Smooth muscle cell (in vitro differentiated cells): Measurements from ENCODE around the gene AANAT. TPM values are rescaled to one million over a fixed set of nuclear protein-coding genes. Genes with fewer than 3 reads are reported as not detected.

ENCODE experiments used
- DNase-seq: peaks from one replicate; lab custom pipeline; 2025; ENCODE audit not compliant: unreplicated experiment; lab: John Stamatoyannopoulos, UW
- H2AFZ ChIP-seq: fragments of 200-600 bp; sonication (generic); 2 replicates; pipeline ENCODE4 v1.6.0; 2016; ENCODE audit warnings: antibody characterized with exemption, low read depth, mild to moderate bottlenecking
- H3F3A ChIP-seq: fragments of 200-600 bp; sonication (generic); 2 replicates; pipeline ENCODE4 v1.6.0; 2017; ENCODE audit warnings: antibody characterized with exemption, low read depth
- H3K27ac ChIP-seq: fragments of 200-600 bp; sonication (generic); 2 replicates; pipeline ENCODE4 v1.5.1; 2016; ENCODE audit warnings: low read depth, mild to moderate bottlenecking
- H3K27me3 ChIP-seq: fragments of 200-600 bp; sonication (generic); 2 replicates; pipeline ENCODE4 v1.6.1; 2016; ENCODE audit warnings: low read depth, mild to moderate bottlenecking
- H3K36me3 ChIP-seq: fragments of 200-600 bp; sonication (generic); 2 replicates; pipeline ENCODE4 v1.5.1; 2016; ENCODE audit warnings: low read depth
- H3K4me1 ChIP-seq: fragments of 200-600 bp; sonication (generic); 2 replicates; pipeline ENCODE4 v1.5.1; 2016; ENCODE audit warnings: low read depth
- H3K4me2 ChIP-seq: fragments of 200-600 bp; sonication (generic); 2 replicates; pipeline ENCODE4 v1.6.0; 2016; ENCODE audit warnings: mild to moderate bottlenecking
- H3K4me3 ChIP-seq: fragments of 200-600 bp; sonication (generic); 2 replicates; pipeline ENCODE4 v1.5.1; 2016; ENCODE audit warnings: mild to moderate bottlenecking
- H3K79me2 ChIP-seq: fragments of 200-600 bp; sonication (generic); 2 replicates; pipeline ENCODE4 v1.6.0; 2016; ENCODE audit warnings: low read depth, mild to moderate bottlenecking
- H3K9ac ChIP-seq: fragments of 200-600 bp; sonication (generic); 2 replicates; pipeline ENCODE4 v1.6.0; 2016; ENCODE audit warnings: low read depth
- H3K9me3 ChIP-seq: fragments of 200-600 bp; sonication (generic); replicated peaks from 2 replicates; pipeline ENCODE4 v1.5.1; 2016; ENCODE audit warnings: low read depth
- H4K20me1 ChIP-seq: fragments of 200-600 bp; sonication (generic); 2 replicates; pipeline ENCODE4 v1.6.0; 2016; ENCODE audit warnings: low read depth
- WGBS: methylation state at CpG from one replicate; pipeline ENCODE4 v1.1.7; 2016; ENCODE audit warnings: low lambda C conversion rate; 5-methylcytosine and 5-hydroxymethylcytosine counted together
- polyA plus RNA-seq: library from polyadenylated mRNA; unstranded; fragments of >200 nt; fragmentation: Nextera tagmentation; extraction: Ambion mirVana; gene quantifications from 2 replicates; pipeline ENCODE4 v1.2.1, GENCODE V29; 2016
- total RNA-seq: library from RNA; depleted of rRNA; stranded (reverse); fragments of >200 nt; gene quantifications from 2 replicates; pipeline ENCODE4 v1.2.3, GENCODE V29; 2014
- TF ChIP-seq, protein P1 (sequence below): fragments of 200-600 bp; sonication (generic); IDR thresholded peaks from 2 replicates; pipeline ENCODE4 v1.5.1; 2017; ENCODE audit warnings: borderline replicate concordance, mild to moderate bottlenecking, antibody characterized with exemption; ENCODE audit not compliant: insufficient read depth, poor library complexity, severe bottlenecking

The AANAT gene
- total and polyA plus RNA-seq, 2 experiments from 2014 or later = not detected

DNA sequence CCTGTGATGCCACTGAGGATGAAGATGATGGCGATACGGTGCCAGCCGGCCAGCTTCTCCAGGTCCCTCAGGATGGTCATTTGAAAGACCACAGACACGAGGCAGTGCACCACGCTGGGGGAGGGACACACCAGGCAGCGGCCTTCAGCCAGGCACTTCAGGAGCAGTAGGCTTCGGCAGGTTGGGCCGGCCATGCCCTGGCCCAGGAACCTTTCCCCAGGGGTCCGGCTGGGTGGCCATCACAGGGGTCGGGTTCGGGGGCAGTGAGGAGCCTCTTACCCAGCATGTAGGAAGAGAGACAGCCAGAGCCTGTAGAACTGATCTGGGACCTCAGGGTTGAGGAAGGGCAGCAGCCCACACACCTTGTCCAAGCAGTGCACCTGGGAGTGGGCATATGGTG, 5.3 kb downstream of the AANAT start:
- 97% methylated on average over 9 of the region's 11 CpGs for WGBS
- Histone ChIP-seq H3K4me2 (no peak overlapping the region), H3K4me3 (no peak overlapping the region), H3K27me3 (no peaks in the 10 kb centered on the region), H3K9ac (no peak overlapping the region), H3K4me1 (peaks cover 5% of the 10 kb centered on the region), H3K79me2 (no peaks in the 10 kb centered on the region), H4K20me1 (no peaks in the 10 kb centered on the region), H2AFZ (no peak overlapping the region), H3K9me3 (no peaks in the 10 kb centered on the region), H3K27ac (no peak overlapping the region), H3F3A (no peaks in the 10 kb centered on the region), H3K36me3 (no peaks in the 10 kb centered on the region)
- no peak for DNase-seq
- TF ChIP-seq, protein P1, sequence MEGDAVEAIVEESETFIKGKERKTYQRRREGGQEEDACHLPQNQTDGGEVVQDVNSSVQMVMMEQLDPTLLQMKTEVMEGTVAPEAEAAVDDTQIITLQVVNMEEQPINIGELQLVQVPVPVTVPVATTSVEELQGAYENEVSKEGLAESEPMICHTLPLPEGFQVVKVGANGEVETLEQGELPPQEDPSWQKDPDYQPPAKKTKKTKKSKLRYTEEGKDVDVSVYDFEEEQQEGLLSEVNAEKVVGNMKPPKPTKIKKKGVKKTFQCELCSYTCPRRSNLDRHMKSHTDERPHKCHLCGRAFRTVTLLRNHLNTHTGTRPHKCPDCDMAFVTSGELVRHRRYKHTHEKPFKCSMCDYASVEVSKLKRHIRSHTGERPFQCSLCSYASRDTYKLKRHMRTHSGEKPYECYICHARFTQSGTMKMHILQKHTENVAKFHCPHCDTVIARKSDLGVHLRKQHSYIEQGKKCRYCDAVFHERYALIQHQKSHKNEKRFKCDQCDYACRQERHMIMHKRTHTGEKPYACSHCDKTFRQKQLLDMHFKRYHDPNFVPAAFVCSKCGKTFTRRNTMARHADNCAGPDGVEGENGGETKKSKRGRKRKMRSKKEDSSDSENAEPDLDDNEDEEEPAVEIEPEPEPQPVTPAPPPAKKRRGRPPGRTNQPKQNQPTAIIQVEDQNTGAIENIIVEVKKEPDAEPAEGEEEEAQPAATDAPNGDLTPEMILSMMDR = no peak

GRCh38 chr17:76473541-76473985, 6.2 kb downstream of the AANAT start:
- Histone ChIP-seq H2AFZ (no peak overlapping the region), H3K4me3 (no peak overlapping the region), H3K9me3 (no peaks in the 10 kb centered on the region), H3K27me3 (no peaks in the 10 kb centered on the region), H3K4me1 (no peaks in the 10 kb centered on the region), H3F3A (no peaks in the 10 kb centered on the region), H3K27ac (no peak overlapping the region), H3K4me2 (no peak overlapping the region), H3K36me3 (no peaks in the 10 kb centered on the region), H3K79me2 (no peaks in the 10 kb centered on the region), H3K9ac (no peak overlapping the region), H4K20me1 (no peaks in the 10 kb centered on the region)
- DNase-seq = no peak
- 88% methylated on average over 17 of the region's 18 CpGs for WGBS
- TF ChIP-seq, protein P1 = peak; percentile 11

- WGBS = 96% methylated on average over 14 of the region's 14 CpGs
- Histone ChIP-seq H2AFZ (no peak overlapping the region), H4K20me1 (no peaks in the 10 kb centered on the region), H3K79me2 (no peaks in the 10 kb centered on the region), H3F3A (no peaks in the 10 kb centered on the region), H3K4me3 (no peak overlapping the region), H3K27me3 (no peaks in the 10 kb centered on the region), H3K27ac (no peak overlapping the region), H3K36me3 (no peaks in the 10 kb centered on the region), H3K4me2 (no peak overlapping the region), H3K4me1 (no peaks in the 10 kb centered on the region), H3K9ac (no peak overlapping the region), H3K9me3 (no peaks in the 10 kb centered on the region)
- DNase-seq = no peak
- TF ChIP-seq, protein P1 = no peak
Measured at GRCh38 chr17:76474238-76474637, 6.8 kb downstream of the AANAT start.

DNA sequence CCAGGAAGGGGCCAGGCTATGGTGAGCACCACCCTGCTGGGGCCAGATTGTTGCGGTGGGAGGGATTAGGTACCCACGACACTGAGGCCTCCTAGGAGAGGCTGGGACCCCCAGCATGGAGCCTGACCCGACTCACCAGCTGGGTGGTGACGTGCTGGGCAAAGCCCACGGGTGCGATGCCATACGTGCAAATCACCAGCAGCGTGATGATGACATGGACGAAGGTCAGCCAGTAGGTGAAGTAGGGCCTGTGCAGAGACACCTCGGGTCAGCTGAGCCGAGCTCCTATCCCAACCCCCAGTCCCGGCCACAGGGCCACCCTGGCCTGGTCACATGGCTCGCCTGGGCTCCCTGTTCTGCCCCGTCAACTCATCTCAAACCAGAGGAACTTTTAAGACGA, 7.5 kb downstream of the AANAT start:
- Histone ChIP-seq H3F3A (no peaks in the 10 kb centered on the region), H3K9me3 (no peaks in the 10 kb centered on the region), H3K4me2 (no peak overlapping the region), H4K20me1 (no peaks in the 10 kb centered on the region), H3K27me3 (no peaks in the 10 kb centered on the region), H3K4me1 (no peaks in the 10 kb centered on the region), H3K36me3 (no peaks in the 10 kb centered on the region), H2AFZ (no peak overlapping the region), H3K4me3 (no peak overlapping the region), H3K79me2 (no peaks in the 10 kb centered on the region), H3K27ac (no peak overlapping the region), H3K9ac (no peak overlapping the region)
- 95% methylated on average over 15 of the region's 15 CpGs for WGBS
- DNase-seq = no peak
- TF ChIP-seq, protein P1 = no peak
